IPS-18c (cell line): ENCODE data around the gene ZER1.
"Not testable (repeated sequence)": the region's sequence is repeated elsewhere in the genome, so short reads cannot be mapped to it uniquely, and the experiment has no call there.

Source experiments
- H3K4me3 ChIP-seq: 2 replicates; pipeline ENCODE4 v1.7.0; 2013; ENCODE audit warnings: low read depth, mild to moderate bottlenecking, low read length, moderate library complexity; ENCODE audit not compliant: insufficient read depth
- H3K9me3 ChIP-seq: one replicate; pipeline ENCODE4 v1.6.1; 2013; ENCODE audit warnings: mild to moderate bottlenecking, low read length, moderate library complexity; ENCODE audit not compliant: control insufficient read depth, insufficient read depth

ZER1 gene

GRCh38 chr9:128792978-128793686 lies 21.4 kb upstream of the ZER1 start:
- Histone ChIP-seq H3K9me3 (no peaks in the 10 kb centered on the region), H3K4me3 (no peak overlapping the region)

DNA sequence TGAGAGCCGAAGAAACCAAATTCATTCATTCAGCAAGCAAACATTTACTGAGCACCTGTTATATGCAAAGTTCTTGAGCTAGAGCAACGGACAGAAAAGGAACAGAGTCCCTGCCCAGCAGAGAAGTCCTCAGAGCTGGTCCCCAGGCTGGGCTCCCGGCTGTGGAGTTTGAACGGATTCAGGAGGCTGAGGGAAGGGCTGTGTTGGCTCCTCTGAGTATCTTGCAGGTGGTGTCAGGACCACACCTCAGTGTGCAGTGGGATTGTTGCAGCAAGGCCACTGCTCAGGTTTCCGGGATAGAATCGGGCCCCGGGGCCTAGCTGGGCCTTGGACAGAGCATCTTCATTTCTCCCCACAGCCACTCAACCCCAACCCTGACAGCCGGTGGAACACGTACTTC lies 20.4 kb upstream of the ZER1 start:
- no peak overlapping the region for H3K4me3 ChIP-seq
- H3K9me3 ChIP-seq: no peaks in the 10 kb centered on the region

DNA sequence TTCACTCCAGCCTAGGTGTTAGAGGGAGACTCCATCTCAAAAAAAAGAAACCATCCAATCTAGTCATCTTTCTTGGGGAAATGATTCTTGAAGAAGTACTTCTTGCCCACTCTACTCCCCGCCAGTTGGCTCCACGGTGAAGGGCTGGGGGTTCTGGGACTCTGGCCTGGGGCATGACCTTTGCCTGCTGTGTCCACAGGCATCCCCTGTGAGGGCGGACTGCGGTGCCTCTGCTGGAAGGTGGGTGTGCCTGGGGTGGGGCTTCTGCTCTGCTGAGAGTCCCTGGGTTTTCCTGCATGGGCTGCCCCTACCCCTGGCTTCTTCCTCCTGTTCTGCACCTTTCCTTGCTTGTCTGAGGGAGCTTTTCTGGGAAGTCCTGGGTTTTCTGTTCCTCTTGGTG lies 18.8 kb upstream of the ZER1 start:
- H3K9me3 ChIP-seq: no peaks in the 10 kb centered on the region
- H3K4me3 ChIP-seq: no peak overlapping the region

DNA sequence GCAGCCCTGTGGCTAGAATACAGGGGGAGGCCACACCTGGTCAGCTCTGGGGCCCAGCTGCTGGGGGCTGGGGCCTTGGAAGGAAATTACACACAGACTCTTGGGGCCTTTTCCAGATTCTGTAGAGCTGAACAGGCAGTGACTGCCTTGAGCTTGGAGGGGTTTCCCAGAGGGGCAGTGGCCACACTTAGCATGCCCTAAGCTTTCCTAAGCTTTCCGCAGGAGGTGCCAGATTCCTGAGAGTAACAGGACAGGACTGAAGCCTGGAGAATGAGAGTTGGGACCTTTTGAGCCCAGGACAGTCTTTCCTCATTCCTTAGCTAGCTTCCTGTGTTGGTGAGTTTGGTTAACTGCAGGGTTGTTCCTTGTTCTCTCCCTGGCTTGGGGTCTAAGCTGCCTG lies 16.7 kb upstream of the ZER1 start:
- H3K4me3 ChIP-seq: peak overlapping the region; percentile 89
- no peaks in the 10 kb centered on the region for H3K9me3 ChIP-seq

- Histone ChIP-seq H3K9me3 (no peaks in the 10 kb centered on the region), H3K4me3 (peak overlapping the region; percentile 89)
Measured at GRCh38 chr9:128787659-128788058, 15.9 kb upstream of the ZER1 start.

- no peaks in the 10 kb centered on the region for H3K9me3 ChIP-seq
- peak within 1 kb of the TSS; percentile 89 for H3K4me3 ChIP-seq
Measured at GRCh38 chr9:128786681-128787601, 15.2 kb upstream of the ZER1 start, which contains the start of gene TBC1D13. TBC1D13 (plus strand) TSS chr9:128787253; CDS start chr9:128787354, 101 bp downstream.

- Histone ChIP-seq H3K4me3 (no peak overlapping the region), H3K9me3 (no peaks in the 10 kb centered on the region)
Measured at GRCh38 chr9:128785427-128785826, 13.7 kb upstream of the ZER1 start.

GRCh38 chr9:128782669-128783068 lies 10.9 kb upstream of the ZER1 start:
- no peak overlapping the region for H3K4me3 ChIP-seq
- no peaks in the 10 kb centered on the region for H3K9me3 ChIP-seq

DNA sequence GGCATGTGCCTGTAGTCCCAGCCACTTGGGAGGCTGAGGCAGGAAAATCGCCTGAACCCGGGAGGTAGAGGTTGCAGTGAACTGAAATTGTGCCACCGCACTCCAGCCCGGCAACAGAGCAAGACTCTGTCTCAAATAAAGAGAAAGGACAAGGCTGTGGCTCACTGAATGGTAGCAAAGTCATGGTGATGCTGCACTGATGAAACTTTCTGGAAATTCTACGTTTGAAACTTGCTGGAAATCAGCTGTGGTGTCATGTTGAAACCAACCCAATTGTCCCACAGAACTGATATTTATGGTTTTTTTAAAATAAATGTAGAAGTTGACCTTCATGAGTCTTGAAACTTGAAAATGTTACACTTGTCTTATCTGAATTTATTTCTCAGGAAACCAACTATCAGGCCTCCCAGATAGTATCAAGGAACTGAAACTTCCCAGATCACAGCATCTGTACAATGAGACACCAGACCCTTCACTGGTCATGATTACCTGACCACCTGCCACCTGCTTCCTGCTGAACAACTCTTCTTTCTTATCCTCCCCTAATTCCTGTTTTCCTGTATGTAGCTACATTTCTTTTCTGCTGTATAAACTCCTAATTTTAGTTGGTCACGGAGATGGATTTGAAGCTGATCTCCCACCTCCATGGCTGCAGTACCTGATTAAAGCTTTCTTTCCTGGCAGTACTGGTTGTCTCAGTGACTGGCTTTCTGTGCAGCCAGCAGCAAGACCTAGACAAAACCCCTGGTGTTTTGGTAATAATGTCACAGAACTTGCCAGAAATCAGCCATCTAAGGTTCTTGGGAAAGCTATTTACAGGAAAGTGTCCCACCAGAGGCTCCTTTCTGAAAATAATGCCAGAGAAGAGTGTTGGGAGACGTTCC lies 9.7 kb upstream of the ZER1 start:
- Histone ChIP-seq H3K4me3 (no peak overlapping the region), H3K9me3 (no peaks in the 10 kb centered on the region)

GRCh38 chr9:128780093-128780492 lies 8.4 kb upstream of the ZER1 start:
- H3K4me3 ChIP-seq, H3K9me3 ChIP-seq: not testable (repeated sequence)

DNA sequence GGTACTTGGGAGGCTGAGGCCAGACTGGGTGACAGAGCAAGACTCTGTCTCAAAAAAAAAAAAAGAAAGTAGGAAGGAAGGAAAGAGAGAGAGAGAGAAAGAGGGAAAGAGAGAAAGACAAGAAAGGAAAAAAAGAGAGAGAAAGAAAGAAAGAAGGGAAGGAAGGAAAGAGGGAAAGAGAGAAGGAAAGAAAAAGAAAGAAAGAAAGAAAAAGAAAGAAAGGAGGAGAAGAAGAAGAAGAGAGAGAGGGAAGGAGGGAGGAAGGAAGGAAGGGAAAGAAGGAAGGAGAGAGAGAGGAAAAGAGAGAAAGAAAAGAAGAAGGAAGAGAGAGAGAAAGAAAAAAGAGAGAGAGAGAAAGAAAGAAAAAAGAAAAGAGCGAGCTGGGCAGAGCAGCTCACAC lies 3.1 kb upstream of the ZER1 start:
- H3K9me3 ChIP-seq: no peaks in the 10 kb centered on the region
- H3K4me3 ChIP-seq: no peak overlapping the region

DNA sequence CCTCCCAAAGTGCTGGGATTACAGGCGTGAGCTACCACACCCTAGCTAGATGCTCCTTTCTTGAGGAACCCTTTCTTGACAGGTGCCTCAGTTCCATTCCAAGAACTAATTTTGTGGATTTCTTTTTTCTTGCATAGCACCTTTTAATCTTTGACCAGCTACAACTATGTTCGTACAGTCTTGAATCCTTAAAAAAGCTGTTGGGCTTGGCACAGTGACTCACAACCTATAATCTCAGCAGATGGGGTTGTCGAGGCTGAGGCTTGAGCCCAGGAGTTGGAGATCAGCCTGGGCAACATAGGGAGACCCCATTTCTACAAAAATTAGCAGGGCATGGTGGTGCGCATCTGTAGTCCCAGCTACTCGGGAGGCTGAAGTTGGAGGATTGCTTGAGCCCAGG lies 1.3 kb upstream of the ZER1 start:
- Histone ChIP-seq H3K4me3 (no peak overlapping the region), H3K9me3 (no peaks in the 10 kb centered on the region)

GRCh38 chr9:128771094-128771721 lies 519 bp downstream of the ZER1 start:
- H3K4me3 ChIP-seq: peak overlapping the region; percentile 84
- no peaks in the 10 kb centered on the region for H3K9me3 ChIP-seq

DNA sequence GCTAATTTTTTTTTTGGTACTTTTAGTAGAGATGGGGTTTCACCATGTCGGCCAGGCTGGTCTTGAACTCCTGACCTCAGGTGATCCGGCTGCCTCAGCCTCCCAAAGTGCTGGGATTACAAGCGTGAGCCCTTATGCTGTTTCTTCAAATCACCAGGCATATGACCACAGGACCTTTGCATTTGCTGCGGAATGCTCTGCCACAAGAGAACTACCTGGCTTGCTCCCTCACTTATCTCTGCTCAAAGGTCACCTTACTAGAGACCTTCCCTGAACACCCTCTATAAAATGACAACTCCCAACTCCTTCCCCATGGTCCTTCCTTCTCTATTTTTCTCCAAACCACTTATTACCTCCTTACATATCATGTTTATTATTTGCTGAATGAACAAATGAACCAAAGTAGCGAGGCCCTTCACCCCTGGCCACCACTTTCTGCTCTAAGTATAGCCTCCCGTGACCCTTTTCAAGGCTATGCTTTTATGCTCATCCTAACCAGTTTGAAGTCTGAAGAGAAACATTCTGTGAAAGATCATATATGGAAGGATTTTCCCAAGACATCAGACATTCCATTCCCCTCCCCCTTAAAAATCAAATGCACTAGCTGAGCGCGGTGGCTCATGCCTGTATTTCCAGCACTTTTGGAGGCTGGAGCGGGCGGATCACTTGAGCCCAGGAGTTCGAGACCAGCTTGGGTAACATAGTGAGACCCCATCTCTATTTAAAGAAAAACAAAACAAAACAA lies 1.3 kb downstream of the ZER1 start:
- Histone ChIP-seq H3K4me3 (peak overlapping the region; percentile 84; the same call in 1 of the 2 replicates), H3K9me3 (no peaks in the 10 kb centered on the region)

GRCh38 chr9:128768606-128769005 lies 3.1 kb downstream of the ZER1 start:
- H3K9me3 ChIP-seq: peaks cover under 1% of the 10 kb centered on the region
- no peak overlapping the region for H3K4me3 ChIP-seq

- no peak overlapping the region for H3K4me3 ChIP-seq
Measured at GRCh38 chr9:128765499-128765898, 6.2 kb downstream of the ZER1 start.

More at GRCh38 chr9:128765499-128765898, 6.2 kb downstream of the ZER1 start:
- H3K9me3 ChIP-seq: peaks cover 2% of the 10 kb centered on the region
